GM21529 (cell line): ENCODE measurements around the gene ADAMTS8.

Source experiments
- ATAC-seq: cut with Tn5 transposase; IDR thresholded peaks from one replicate; pipeline ENCODE4 v1.9.1; 2021; ENCODE audit not compliant: unreplicated experiment

The ADAMTS8 gene

GRCh38 chr11:130462931-130463330, 34.5 kb upstream of the ADAMTS8 start:
- ATAC-seq, result no peak

- ATAC-seq, result no peak
Measured at GRCh38 chr11:130462101-130462885, 33.9 kb upstream of the ADAMTS8 start.

GRCh38 chr11:130459521-130459920, 31.1 kb upstream of the ADAMTS8 start:
- no peak for ATAC-seq

GRCh38 chr11:130458410-130458729, 30.0 kb upstream of the ADAMTS8 start:
- ATAC-seq, result no peak

- ATAC-seq, result no peak
Measured at GRCh38 chr11:130457623-130458409, 29.4 kb upstream of the ADAMTS8 start.

- ATAC-seq, result no peak
Measured at GRCh38 chr11:130456286-130456685, 27.9 kb upstream of the ADAMTS8 start.

GRCh38 chr11:130455483-130456127, 27.2 kb upstream of the ADAMTS8 start:
- ATAC-seq, result no peak

- ATAC-seq, result no peak
Measured at GRCh38 chr11:130454491-130455252, 26.3 kb upstream of the ADAMTS8 start.

- no peak for ATAC-seq
Measured at GRCh38 chr11:130452940-130453339, 24.5 kb upstream of the ADAMTS8 start.

- ATAC-seq, result no peak
Measured at GRCh38 chr11:130452176-130452575, 23.8 kb upstream of the ADAMTS8 start.

GRCh38 chr11:130451231-130452019, 23.0 kb upstream of the ADAMTS8 start:
- ATAC-seq, result no peak

- no peak for ATAC-seq
Measured at GRCh38 chr11:130449996-130450769, 21.8 kb upstream of the ADAMTS8 start.

GRCh38 chr11:130449310-130449990, 21.0 kb upstream of the ADAMTS8 start:
- no peak for ATAC-seq

GRCh38 chr11:130448416-130449309, 20.3 kb upstream of the ADAMTS8 start, which contains the start of gene ADAMTS15:
Gene ADAMTS15, plus strand, starts transcription at chr11:130448645. Its CDS starts 329 bp downstream, at chr11:130448974.
- no peak for ATAC-seq

- ATAC-seq, result no peak
Measured at GRCh38 chr11:130448039-130448415, 19.6 kb upstream of the ADAMTS8 start.

- ATAC-seq, result no peak
Measured at GRCh38 chr11:130445788-130446187, 17.4 kb upstream of the ADAMTS8 start.

GRCh38 chr11:130442737-130443136, 14.3 kb upstream of the ADAMTS8 start:
- ATAC-seq, result no peak

GRCh38 chr11:130441719-130442118, 13.3 kb upstream of the ADAMTS8 start:
- no peak for ATAC-seq
